Measurements from ENCODE around the gene ELP4.

DNA sequence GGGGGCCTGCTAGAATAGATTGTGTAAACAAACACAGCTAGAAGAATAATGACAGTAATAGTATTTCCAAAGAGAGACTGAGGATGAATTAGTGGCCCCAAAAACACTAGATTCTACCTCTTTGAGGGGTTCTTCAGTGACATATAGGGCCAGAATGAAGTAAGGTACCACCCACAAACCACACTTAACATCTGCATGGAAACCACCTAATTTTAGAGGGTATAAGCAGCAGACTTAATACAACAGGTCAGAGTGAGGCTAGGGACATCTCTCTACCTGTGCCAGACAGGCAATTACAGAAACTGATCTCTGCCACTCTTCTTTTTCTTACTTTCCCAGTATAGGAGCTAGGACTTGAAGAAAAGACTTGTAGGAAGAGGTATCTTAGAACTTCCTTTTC lies 20.1 kb downstream of the ELP4 start:
- no peak for TF ChIP-seq POLR2A (IDR thresholded peaks at IDR 0.05)
- TF ChIP-seq, protein P1, sequence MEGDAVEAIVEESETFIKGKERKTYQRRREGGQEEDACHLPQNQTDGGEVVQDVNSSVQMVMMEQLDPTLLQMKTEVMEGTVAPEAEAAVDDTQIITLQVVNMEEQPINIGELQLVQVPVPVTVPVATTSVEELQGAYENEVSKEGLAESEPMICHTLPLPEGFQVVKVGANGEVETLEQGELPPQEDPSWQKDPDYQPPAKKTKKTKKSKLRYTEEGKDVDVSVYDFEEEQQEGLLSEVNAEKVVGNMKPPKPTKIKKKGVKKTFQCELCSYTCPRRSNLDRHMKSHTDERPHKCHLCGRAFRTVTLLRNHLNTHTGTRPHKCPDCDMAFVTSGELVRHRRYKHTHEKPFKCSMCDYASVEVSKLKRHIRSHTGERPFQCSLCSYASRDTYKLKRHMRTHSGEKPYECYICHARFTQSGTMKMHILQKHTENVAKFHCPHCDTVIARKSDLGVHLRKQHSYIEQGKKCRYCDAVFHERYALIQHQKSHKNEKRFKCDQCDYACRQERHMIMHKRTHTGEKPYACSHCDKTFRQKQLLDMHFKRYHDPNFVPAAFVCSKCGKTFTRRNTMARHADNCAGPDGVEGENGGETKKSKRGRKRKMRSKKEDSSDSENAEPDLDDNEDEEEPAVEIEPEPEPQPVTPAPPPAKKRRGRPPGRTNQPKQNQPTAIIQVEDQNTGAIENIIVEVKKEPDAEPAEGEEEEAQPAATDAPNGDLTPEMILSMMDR (IDR thresholded peaks at IDR 0.05), result no peak
